HG03378 (cell line): ENCODE measurements around the gene SIL1.

ENCODE experiments used
- ATAC-seq: cut with Tn5 transposase; IDR thresholded peaks from one replicate; pipeline ENCODE4 v1.9.1; 2021; ENCODE audit warnings: mild to moderate bottlenecking, moderate library complexity; ENCODE audit not compliant: unreplicated experiment

Gene SIL1

GRCh38 chr5:138963763-138964371 is 234.3 kb downstream of the SIL1 start:
- ATAC-seq = no peak

- ATAC-seq = no peak
Observed at GRCh38 chr5:138962614-138963370, 235.4 kb downstream of the SIL1 start.

GRCh38 chr5:138961729-138962128 is 236.4 kb downstream of the SIL1 start:
- ATAC-seq = no peak

- ATAC-seq = no peak
Observed at GRCh38 chr5:138961221-138961620, 236.9 kb downstream of the SIL1 start.

GRCh38 chr5:138960145-138960692 is 237.9 kb downstream of the SIL1 start:
- no peak for ATAC-seq

- ATAC-seq = no peak
Observed at GRCh38 chr5:138956801-138957200, 241.4 kb downstream of the SIL1 start.

GRCh38 chr5:138955671-138956295 is 242.4 kb downstream of the SIL1 start:
- no peak for ATAC-seq

- no peak for ATAC-seq
Observed at GRCh38 chr5:138955013-138955660, 243.0 kb downstream of the SIL1 start.

- no peak for ATAC-seq
Observed at GRCh38 chr5:138954257-138955012, 243.7 kb downstream of the SIL1 start.

GRCh38 chr5:138953387-138954256 is 244.5 kb downstream of the SIL1 start:
- no peak for ATAC-seq

- ATAC-seq = no peak
Observed at GRCh38 chr5:138952962-138953361, 245.2 kb downstream of the SIL1 start.

- ATAC-seq = no peak
Observed at GRCh38 chr5:138951986-138952735, 246.0 kb downstream of the SIL1 start.

GRCh38 chr5:138951091-138951985 is 246.8 kb downstream of the SIL1 start:
- ATAC-seq = no peak

- ATAC-seq = no peak
Observed at GRCh38 chr5:138950421-138951031, 247.6 kb downstream of the SIL1 start.

GRCh38 chr5:138949988-138950387 is 248.2 kb downstream of the SIL1 start:
- ATAC-seq = no peak

- ATAC-seq = no peak
Observed at GRCh38 chr5:138949223-138949574, 249.0 kb downstream of the SIL1 start.

GRCh38 chr5:138948471-138949222 is 249.5 kb downstream of the SIL1 start:
- no peak for ATAC-seq
